ENCODE measurements around the gene HDAC7.
A peak's percentile ranks its signal among the peaks of the same experiment; 100 is the strongest.

Gene HDAC7

DNA sequence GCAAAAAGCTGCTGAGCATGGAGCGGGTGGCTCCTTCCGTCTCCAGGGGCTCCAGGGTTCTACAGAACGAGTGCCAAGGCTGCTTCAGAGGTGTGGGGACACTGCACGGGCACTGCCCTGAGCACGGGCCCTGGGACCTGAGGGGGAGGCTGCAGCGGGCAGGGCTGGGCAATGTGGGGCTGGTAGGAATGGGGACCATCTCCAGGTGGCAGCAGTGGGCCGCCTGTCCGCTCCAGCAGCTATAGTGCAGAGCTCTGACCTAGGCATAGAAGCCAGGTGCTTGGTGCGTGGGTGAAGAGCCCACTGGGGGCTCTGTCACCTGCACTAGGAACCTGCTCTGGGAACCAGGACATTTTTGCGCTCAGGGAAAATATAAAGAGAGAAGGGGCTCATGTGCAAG lies 22.3 kb downstream of the HDAC7 start:
- FAIRE-seq (peak; percentile 71), DNase-seq (ENCODE audit: insufficient read length) (peak; percentile 87)
- no peak for TF ChIP-seq POLR2AphosphoS5 (IDR thresholded peaks at IDR 0.05; ENCODE audit: low read depth, low read length)
- no peak for TF ChIP-seq TAF1 (IDR thresholded peaks at IDR 0.05; ENCODE audit: borderline replicate concordance, low read depth, low read length)
- TF ChIP-seq POLR2A (IDR thresholded peaks at IDR 0.05; ENCODE audit: low read depth, low read length): no peak

DNA sequence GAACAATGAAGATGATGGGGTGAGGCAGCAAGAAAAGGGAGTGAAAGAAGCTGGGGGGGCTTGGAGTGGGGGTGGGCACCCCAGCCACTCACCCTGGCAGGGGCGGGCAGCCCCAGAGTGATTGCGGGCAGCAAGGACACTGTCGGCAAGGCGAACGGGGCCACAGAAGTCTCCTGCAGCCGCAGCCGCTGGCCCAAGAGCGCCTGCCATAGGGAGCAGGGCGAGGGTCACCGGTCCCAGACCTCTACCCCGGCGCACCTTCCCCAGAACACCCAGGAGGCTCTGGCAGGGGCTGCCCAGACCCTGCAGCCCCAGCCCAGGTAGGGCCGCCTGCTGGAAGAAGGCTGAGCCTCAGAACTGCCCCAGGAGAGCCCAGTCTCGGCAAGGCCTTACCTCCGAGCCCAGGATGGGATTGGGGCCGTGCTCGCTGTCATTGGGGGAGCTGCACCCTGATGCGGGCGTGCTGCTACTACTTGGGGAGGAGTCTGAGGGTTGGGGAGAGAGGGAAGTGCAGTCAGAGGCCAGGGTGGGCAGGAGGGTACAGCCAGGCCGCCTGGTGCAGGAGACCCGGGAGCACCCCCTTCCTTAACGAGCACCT lies 23.8 kb downstream of the HDAC7 start:
- FAIRE-seq (no peak), DNase-seq (ENCODE audit: insufficient read length) (no peak)
- no peak for TF ChIP-seq TAF1 (IDR thresholded peaks at IDR 0.05; ENCODE audit: borderline replicate concordance, low read depth, low read length)
- TF ChIP-seq POLR2AphosphoS5 (IDR thresholded peaks at IDR 0.05; ENCODE audit: low read depth, low read length): no peak
- TF ChIP-seq POLR2A (IDR thresholded peaks at IDR 0.05; ENCODE audit: low read depth, low read length): no peak

DNA sequence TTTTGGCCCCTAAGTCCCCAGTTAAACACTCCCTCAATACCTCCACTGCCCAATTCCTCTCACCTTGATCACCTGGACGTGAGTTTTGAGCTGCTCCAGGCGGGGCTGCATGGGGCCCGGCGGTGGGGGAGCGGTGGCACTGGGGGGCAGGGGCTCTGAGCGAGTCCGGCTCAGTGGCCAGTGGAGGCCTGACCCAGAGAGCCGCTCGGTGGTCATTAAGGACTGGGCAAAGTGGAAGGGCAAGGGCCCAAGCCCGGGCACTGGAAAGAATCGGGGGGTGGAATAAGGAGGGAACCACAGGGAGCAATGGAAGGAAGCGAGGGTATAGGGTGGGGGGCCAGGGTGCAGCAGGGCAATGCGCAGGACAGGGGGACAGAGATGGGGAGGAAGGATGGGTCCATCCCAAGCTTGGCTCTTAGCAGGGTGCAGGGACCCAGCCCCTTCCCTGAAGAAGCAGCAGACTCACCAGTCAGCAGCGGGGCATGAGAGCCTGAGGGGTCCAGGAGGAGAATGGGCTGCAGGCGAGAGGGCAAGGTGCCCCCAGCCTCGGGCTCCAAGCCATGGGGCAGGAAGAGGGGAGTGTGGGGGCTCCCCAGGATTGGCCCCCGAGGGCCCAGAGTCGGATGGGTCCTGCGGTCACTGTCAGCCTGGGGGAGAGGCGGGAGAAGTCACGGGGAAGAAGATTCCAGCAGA lies 24.4 kb downstream of the HDAC7 start:
- no peak for TF ChIP-seq POLR2A (IDR thresholded peaks at IDR 0.05; ENCODE audit: low read depth, low read length)
- TF ChIP-seq TAF1 (IDR thresholded peaks at IDR 0.05; ENCODE audit: borderline replicate concordance, low read depth, low read length): no peak
- TF ChIP-seq POLR2AphosphoS5 (IDR thresholded peaks at IDR 0.05; ENCODE audit: low read depth, low read length): no peak
- DNase-seq (ENCODE audit: insufficient read length): no peak
- FAIRE-seq: no peak

DNA sequence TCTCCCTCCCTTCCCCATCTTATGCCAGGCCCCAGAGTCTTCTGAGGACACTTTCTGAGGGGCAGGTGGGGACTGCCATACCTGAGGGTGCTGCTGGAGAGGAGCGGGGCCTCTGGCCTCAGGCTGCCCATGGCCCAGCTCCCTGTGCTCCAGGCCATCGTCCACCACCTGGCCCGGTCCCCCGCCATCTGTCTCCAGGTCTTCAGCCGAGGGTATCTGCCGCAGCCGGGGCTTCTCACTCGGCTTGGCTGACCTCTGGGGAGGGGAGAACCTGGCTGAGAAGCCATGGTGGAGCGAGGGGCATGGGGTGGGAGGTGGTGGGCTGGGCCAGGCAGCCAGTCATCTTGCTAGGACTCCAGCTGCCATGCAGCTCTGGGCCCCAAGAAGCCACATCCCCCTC lies 25.0 kb downstream of the HDAC7 start:
- FAIRE-seq (no peak), DNase-seq (ENCODE audit: insufficient read length) (no peak)
- TF ChIP-seq POLR2AphosphoS5 (IDR thresholded peaks at IDR 0.05; ENCODE audit: low read depth, low read length): no peak
- no peak for TF ChIP-seq POLR2A (IDR thresholded peaks at IDR 0.05; ENCODE audit: low read depth, low read length)
- no peak for TF ChIP-seq TAF1 (IDR thresholded peaks at IDR 0.05; ENCODE audit: borderline replicate concordance, low read depth, low read length)

DNA sequence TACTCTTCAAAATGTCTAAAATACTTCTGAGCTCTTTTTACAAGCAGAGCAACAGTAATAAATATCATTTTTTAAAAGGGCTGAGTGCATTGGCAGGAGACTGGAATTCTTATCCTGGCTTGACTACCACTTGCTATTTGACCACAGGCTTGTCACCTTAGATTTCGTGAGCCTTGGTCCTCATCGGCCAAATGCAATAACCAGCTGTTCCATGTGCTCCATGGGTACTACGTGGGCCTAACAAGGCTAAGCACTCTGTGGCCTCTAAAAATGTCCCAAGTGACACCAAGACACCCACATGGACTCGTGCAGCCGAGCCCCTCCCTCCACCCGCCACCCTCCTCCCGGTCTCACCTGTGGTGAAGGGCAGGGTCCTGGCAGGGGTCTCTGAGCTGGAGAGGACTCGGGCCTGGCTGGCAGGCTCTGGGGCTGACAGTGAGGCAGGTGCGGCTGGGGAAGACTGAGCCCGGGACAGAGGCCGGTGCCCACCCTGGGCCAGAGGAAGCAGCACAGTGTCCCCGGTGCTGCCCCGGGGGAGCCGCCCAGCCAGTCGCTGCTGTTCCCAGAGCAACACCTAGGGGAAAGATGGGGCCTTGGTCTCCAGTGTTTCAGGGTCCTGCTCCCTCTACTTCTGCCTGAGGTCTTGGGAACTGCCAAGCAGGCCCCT lies 26.6 kb downstream of the HDAC7 start:
- FAIRE-seq (no peak), DNase-seq (ENCODE audit: insufficient read length) (no peak)
- TF ChIP-seq TAF1 (IDR thresholded peaks at IDR 0.05; ENCODE audit: borderline replicate concordance, low read depth, low read length) (no peak), POLR2A (IDR thresholded peaks at IDR 0.05; ENCODE audit: low read depth, low read length) (no peak), POLR2AphosphoS5 (IDR thresholded peaks at IDR 0.05; ENCODE audit: low read depth, low read length) (no peak)

DNA sequence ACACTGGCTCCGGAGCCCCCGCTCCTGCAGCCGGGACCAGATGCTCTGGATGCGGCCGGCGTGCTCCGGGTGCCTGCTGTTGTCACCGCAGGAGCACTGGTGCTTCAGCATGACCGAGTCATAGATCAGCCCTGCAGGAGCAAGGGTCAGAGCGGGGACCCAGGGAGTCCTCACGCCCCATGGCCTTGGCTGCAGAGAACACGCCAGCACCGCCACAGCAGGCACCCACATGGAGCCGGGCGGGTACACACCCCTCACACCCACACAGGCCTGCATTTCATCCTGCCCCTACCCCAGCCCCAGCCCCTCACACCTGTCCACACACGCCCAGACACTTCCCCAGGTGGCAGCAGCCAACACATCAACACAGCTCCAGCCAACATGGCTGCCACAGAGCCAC lies 27.8 kb downstream of the HDAC7 start:
- FAIRE-seq: no peak
- TF ChIP-seq TAF1 (IDR thresholded peaks at IDR 0.05; ENCODE audit: borderline replicate concordance, low read depth, low read length) (no peak), POLR2A (IDR thresholded peaks at IDR 0.05; ENCODE audit: low read depth, low read length) (no peak), POLR2AphosphoS5 (IDR thresholded peaks at IDR 0.05; ENCODE audit: low read depth, low read length) (no peak)
- DNase-seq (ENCODE audit: insufficient read length): no peak

DNA sequence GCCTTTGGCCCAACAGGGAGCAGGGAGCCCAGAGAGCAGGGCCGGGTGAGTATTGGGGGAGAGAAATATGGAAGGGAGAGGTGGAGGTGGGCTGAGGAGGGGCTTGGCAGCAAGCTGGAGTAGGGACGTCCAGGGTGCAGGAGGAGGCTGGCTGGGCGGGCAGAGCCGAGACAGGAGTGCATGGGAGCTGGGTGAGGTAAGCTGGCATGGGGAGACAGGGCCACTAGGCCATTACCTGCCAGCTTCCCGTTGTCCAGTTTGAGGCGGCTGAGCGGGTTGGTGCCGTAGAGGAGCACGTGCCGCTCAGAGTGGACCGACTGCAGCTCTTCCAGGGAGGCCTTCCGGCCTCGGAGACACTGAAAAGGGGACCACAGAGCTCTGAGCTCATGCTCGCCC lies 28.4 kb downstream of the HDAC7 start:
- no peak for FAIRE-seq
- DNase-seq (ENCODE audit: insufficient read length): no peak
- TF ChIP-seq POLR2AphosphoS5 (IDR thresholded peaks at IDR 0.05; ENCODE audit: low read depth, low read length) (no peak), POLR2A (IDR thresholded peaks at IDR 0.05; ENCODE audit: low read depth, low read length) (no peak), TAF1 (IDR thresholded peaks at IDR 0.05; ENCODE audit: borderline replicate concordance, low read depth, low read length) (no peak)

DNA sequence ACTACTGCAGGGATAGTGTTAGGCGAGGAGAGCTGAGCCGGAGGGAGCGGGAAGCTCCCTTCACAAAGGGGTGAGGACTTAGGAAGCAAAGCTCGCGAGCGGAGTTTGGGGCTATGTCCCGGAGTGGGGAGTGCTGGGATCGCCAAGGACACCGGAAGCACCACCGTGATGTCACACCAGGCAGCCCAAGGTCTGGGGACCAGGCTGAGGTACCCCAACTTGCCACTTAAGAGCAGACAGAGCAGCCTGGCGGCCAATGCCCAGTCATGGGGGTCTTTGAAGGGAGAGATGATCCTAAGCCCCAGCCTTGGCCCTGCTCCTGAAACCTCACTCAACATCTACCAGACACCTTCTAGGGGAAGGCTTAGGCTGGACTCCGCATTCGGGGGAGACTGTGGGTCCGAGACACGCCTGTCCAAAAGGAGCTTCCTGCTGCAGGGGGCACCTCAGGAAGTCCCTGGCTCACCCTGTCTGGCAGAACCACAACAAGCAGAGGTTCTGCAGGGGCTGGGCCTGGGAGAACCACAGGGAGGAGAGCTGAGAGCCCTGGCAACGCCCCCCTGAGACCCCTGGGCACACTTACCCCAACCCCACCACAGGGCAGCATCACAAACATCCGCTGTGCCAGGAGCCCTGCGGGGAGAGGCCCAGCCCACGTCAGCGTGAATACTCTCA lies 28.9 kb downstream of the HDAC7 start:
- no peak for FAIRE-seq
- no peak for TF ChIP-seq TAF1 (IDR thresholded peaks at IDR 0.05; ENCODE audit: borderline replicate concordance, low read depth, low read length)
- DNase-seq (ENCODE audit: insufficient read length): no peak

DNA sequence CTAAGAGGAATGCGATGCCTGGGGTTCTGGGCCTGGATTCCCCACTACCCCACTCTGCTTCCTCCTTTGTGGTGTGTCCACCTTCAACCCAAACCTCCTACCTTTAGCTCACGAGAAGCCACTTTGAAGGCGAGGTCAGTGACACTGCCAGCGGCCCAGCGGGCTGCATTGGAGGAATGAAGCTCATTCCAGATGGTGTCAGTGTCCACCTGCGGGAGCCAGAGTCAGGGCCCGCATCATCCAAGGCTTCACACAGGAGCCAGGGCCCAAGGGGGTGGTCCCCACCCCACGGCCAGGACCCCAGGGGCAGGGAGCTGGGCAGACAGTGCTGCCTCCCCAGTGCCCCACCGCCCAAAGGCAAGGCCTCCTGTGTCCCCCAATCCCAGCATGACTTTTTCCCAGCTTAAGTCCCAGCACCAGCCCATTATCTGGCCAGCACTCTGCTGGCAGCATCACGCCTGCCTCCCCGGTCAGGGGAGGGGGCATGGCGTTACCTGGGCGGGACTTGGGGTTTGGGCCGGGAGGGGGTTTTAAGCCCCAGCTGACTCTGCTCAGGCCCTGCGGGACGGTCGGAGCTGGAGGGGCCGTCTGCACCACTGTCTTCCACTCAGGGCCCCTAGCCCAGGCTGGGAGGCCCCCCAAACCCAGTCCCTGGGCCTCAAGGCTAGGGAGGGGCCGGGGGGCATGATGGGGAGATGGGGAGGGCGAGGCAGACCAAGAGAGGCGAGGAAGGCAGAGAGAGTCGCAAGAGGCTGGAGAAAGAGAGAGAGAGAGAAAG lies 29.8 kb downstream of the HDAC7 start:
- TF ChIP-seq TAF1 (IDR thresholded peaks at IDR 0.05; ENCODE audit: borderline replicate concordance, low read depth, low read length) (no peak), POLR2A (IDR thresholded peaks at IDR 0.05; ENCODE audit: low read depth, low read length) (no peak), POLR2AphosphoS5 (IDR thresholded peaks at IDR 0.05; ENCODE audit: low read depth, low read length) (no peak)
- no peak for FAIRE-seq
- DNase-seq (ENCODE audit: insufficient read length): no peak

DNA sequence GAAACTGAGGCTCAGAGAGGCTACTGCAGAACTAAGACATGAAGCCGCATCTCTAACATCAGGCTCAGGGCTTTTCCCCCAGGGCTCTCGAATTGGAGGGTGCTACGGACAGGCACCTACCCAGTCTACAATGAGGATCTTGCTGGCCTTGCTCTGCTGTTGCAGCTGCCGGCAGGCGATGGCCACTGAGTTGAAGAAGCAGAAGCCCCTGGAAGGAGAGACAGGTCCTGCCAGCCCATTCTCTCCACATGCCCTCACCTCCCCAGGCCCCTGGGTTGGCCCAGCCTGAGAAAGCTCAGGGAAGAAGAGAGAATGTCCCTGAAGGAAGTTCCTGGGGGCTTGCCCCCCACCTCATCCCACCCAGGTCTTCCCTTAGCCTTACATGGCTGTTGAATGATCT lies 30.6 kb downstream of the HDAC7 start:
- TF ChIP-seq POLR2AphosphoS5 (IDR thresholded peaks at IDR 0.05; ENCODE audit: low read depth, low read length) (no peak), TAF1 (IDR thresholded peaks at IDR 0.05; ENCODE audit: borderline replicate concordance, low read depth, low read length) (no peak)
- no peak for DNase-seq (ENCODE audit: insufficient read length)
- no peak for FAIRE-seq

Data from GM12892 (cell line).